OCI-LY7 (cell line): ENCODE measurements around the gene PYGB. TPM values are rescaled to one million over a fixed set of nuclear protein-coding genes. Genes with fewer than 3 reads are reported as not detected.
A peak's percentile ranks its signal among the peaks of the same experiment; 100 is the strongest.

Experiments used
- BruUV-seq: library from RNA; stranded (reverse); fragments of 400-500 nt; replicated peaks from 2 replicates; lab custom pipeline; 2021; lab: Mats Ljungman, UMichigan
- CTCF ChIA-PET: fragments of 300-600 bp; sonication (Branson Sonifier 250); formaldehyde crosslinking; loops from one replicate; lab custom pipeline; 2022; ENCODE audit warnings: antibody characterized with exemption; ENCODE audit not compliant: unreplicated experiment; lab: Charles Lee
- POLR2A ChIA-PET: fragments of 300-600 bp; sonication (Branson Sonifier 250); formaldehyde crosslinking; loops from one replicate; lab custom pipeline; 2022; ENCODE audit warnings: antibody characterized with exemption; lab: Charles Lee
- DNase-seq: peaks from one replicate; pipeline ENCODE4 v3.0.0-alpha.2; 2015; ENCODE audit warnings: low spot score
- H2AFZ ChIP-seq: fragments of 200-600 bp; sonication (generic), shearing (Covaris generic); 2 replicates; pipeline ENCODE4 v1.6.1; 2014; ENCODE audit warnings: mild to moderate bottlenecking, antibody characterized with exemption, low read length, moderate library complexity
- H3K27ac ChIP-seq: fragments of 200-600 bp; sonication (generic); 2 replicates; pipeline ENCODE4 v1.5.1; 2014; ENCODE audit warnings: mixed run types, low read depth, mild to moderate bottlenecking, moderate library complexity, low read length, inconsistent platforms; ENCODE audit not compliant: poor library complexity, severe bottlenecking
- H3K36me3 ChIP-seq: fragments of 200-600 bp; sonication (generic); 2 replicates; pipeline ENCODE4 v1.6.1; 2014; ENCODE audit warnings: mild to moderate bottlenecking, antibody characterized with exemption, low read length, moderate library complexity, mixed read lengths; ENCODE audit not compliant: insufficient read depth
- H3K4me1 ChIP-seq: fragments of 200-600 bp; sonication (generic); 2 replicates; pipeline ENCODE4 v1.5.1; 2014; ENCODE audit warnings: mild to moderate bottlenecking, low read length; ENCODE audit not compliant: insufficient read depth, poor library complexity, severe bottlenecking
- H3K4me2 ChIP-seq: fragments of 200-600 bp; sonication (generic); 2 replicates; pipeline ENCODE4 v1.6.1; 2014; ENCODE audit warnings: mild to moderate bottlenecking, low read length
- H3K4me3 ChIP-seq: fragments of 200-600 bp; sonication (generic); 2 replicates; pipeline ENCODE4 v1.5.1; 2014; ENCODE audit warnings: mild to moderate bottlenecking, low read depth, low read length; ENCODE audit not compliant: poor library complexity, severe bottlenecking
- H3K79me2 ChIP-seq: fragments of 200-600 bp; sonication (generic); 2 replicates; pipeline ENCODE4 v1.6.1; 2016; ENCODE audit warnings: low read depth, mild to moderate bottlenecking, low read length, moderate library complexity, mixed read lengths; ENCODE audit not compliant: insufficient read depth
- H3K9me2 ChIP-seq: fragments of 200-600 bp; sonication (generic); 2 replicates; pipeline ENCODE4 v1.6.1; 2016; ENCODE audit warnings: mild to moderate bottlenecking, low read length, mixed read lengths; ENCODE audit not compliant: insufficient read depth
- H3K9me3 ChIP-seq: fragments of 200-600 bp; sonication (generic); 2 replicates; pipeline ENCODE4 v1.6.1; 2014; ENCODE audit warnings: mild to moderate bottlenecking, mixed run types, low read length, mixed read lengths
- H4K20me1 ChIP-seq: fragments of 200-600 bp; sonication (generic); 2 replicates; pipeline ENCODE4 v1.6.1; 2014; ENCODE audit warnings: mild to moderate bottlenecking, antibody characterized with exemption, low read length, moderate library complexity, mixed read lengths; ENCODE audit not compliant: insufficient read depth
- EZH2phosphoT487 ChIP-seq: fragments of 200-600 bp; sonication (generic); IDR thresholded peaks from 2 replicates; pipeline ENCODE4 v1.6.1; 2018; ENCODE audit warnings: low read depth, borderline replicate concordance, mild to moderate bottlenecking, mixed run types, antibody characterized with exemption, low read length, moderate library complexity, mixed read lengths
- intact Hi-C: fragments of 100-400 bp; cut with micrococcal nuclease; formaldehyde crosslinking; loops from one replicate; pipeline ENCODE4 v1.10.0; 2022; ENCODE audit not compliant: unreplicated experiment
- total RNA-seq, 2 experiments: library from RNA; depleted of rRNA in 1 of 2; stranded (reverse); fragments of >200 nt in 1 of 2; shearing (Covaris generic) in 1 of 2; gene quantifications; 2 replicates each; pipeline ENCODE4 v1.2.3, GENCODE V29; 2014 to 2022
- TF ChIP-seq, protein P1 (sequence below): fragments of 200-600 bp; sonication (generic); conservative IDR thresholded peaks from 2 replicates; pipeline ENCODE4 v1.5.1; 2014; ENCODE audit warnings: mild to moderate bottlenecking, antibody characterized with exemption, low read length, moderate library complexity, mixed read lengths

The PYGB gene
- total RNA-seq, 2 experiments from 2014 or later, result 4.9 to 7.0 TPM

DNA sequence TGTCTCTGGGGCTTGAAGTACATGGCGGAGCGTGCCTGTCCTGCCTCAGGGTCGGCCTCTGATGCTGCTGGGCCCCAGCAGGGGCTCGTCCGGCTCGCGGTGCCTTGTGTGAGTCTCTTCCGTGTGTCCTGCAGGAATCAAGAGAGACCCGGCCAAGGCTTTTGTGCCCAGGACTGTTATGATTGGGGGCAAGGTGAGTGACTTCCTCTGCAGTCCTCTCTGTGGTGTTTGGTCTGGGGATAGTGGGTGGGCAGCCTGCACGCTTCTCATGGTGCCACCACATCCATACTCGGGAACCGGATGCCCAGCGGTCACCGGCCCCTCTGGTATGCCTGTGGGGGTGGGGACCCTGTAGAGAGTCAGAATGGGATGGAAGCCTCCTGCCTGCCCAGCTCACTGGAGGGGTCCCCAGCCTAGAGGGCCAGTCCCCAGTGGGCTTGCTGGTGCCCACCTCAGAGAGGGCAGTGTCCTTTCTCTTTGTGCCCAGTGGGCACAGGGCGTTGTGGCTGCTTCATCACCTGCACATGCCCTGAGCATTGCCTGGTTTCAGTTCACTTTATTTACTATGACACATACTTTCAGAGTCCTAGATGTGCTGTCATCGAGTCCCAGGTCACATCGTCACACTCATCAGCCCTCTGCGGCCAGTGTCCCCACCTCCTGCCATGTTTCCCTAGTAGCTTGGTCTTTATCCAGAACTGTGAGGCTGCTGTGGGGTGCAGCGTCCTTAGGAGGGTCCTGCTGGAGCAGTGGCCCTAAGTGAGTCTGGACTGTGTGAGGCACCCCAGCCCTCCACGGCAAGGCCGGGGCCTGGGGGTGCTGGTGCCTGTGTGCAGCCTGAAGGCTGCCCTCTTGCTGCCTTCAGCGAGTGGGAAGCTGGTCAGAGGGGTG is 40.7 kb downstream of the PYGB start:
- no peak for TF ChIP-seq EZH2phosphoT487
- TF ChIP-seq, protein P1, sequence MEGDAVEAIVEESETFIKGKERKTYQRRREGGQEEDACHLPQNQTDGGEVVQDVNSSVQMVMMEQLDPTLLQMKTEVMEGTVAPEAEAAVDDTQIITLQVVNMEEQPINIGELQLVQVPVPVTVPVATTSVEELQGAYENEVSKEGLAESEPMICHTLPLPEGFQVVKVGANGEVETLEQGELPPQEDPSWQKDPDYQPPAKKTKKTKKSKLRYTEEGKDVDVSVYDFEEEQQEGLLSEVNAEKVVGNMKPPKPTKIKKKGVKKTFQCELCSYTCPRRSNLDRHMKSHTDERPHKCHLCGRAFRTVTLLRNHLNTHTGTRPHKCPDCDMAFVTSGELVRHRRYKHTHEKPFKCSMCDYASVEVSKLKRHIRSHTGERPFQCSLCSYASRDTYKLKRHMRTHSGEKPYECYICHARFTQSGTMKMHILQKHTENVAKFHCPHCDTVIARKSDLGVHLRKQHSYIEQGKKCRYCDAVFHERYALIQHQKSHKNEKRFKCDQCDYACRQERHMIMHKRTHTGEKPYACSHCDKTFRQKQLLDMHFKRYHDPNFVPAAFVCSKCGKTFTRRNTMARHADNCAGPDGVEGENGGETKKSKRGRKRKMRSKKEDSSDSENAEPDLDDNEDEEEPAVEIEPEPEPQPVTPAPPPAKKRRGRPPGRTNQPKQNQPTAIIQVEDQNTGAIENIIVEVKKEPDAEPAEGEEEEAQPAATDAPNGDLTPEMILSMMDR, result no peak
- intact Hi-C loops, result no loop called here
- Histone ChIP-seq H3K9me2 (no peaks in the 10 kb centered on the region), H3K9me3 (no peaks in the 10 kb centered on the region), H4K20me1 (peaks cover 9% of the 10 kb centered on the region; the same call in 1 of the 2 replicates), H3K4me2 (no peak overlapping the region), H2AFZ (no peak overlapping the region), H3K4me3 (no peak overlapping the region), H3K79me2 (no peaks in the 10 kb centered on the region), H3K4me1 (peaks cover 3% of the 10 kb centered on the region), H3K36me3 (no peaks in the 10 kb centered on the region; the same call in 1 of the 2 replicates), H3K27ac (no peak overlapping the region)
- DNase-seq, result peak; percentile 40
- POLR2A ChIA-PET, result interaction anchor here (0.7 kb wide), 1 partner anchor 917 kb away, joined by 3 read pairs; no protein-coding TSS in a partner anchor
- BruUV-seq, result no TSS peak
- CTCF ChIA-PET, result no interaction called here

DNA sequence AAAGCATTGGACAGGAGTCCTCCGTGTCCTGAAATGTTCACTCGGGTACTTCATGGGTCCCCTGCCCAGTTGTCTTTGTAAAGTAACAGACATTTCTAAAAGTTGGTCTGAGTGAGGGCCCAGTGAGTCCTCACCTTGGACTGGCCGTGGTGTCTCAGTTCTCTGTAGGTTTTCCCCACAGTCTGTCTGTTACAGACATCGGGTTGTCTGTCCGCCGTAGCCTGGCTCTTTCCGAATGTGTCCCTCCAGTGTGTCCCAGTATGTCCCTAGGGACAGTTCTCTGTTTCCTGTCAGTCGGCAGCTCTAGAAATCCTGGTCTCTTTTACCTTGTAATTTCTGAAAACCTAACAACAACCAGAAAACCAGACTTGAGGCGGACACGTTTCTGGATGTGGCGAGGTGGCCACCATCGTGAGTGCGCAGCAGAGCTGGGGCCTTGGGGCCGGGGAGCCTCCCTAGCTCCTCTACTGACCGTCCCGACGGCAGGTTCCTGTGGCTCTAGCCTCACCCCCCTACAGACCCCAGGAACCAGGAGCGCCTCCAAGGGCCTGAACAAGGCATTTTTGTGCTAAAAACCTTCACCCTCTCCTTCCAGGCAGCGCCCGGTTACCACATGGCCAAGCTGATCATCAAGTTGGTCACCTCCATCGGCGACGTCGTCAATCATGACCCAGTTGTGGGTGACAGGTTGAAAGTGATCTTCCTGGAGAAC is 42.2 kb downstream of the PYGB start:
- TF ChIP-seq, protein P1, result no peak
- TF ChIP-seq EZH2phosphoT487, result no peak
- H4K20me1 ChIP-seq, result peaks cover 7% of the 10 kb centered on the region
- no peak for DNase-seq
- intact Hi-C loops, result loop anchor here (10.0 kb wide), 1 partner anchor 225 kb away; no protein-coding TSS in a partner anchor
- no peak overlapping the region for H3K4me3 ChIP-seq
- no peaks in the 10 kb centered on the region for H3K9me2 ChIP-seq
- no peak overlapping the region for H3K4me2 ChIP-seq
- POLR2A ChIA-PET, result no interaction called here
- H3K36me3 ChIP-seq, result no peaks in the 10 kb centered on the region; the same call in 1 of the 2 replicates
- BruUV-seq, result no TSS peak
- H3K9me3 ChIP-seq, result no peaks in the 10 kb centered on the region
- no peak overlapping the region for H3K27ac ChIP-seq
- CTCF ChIA-PET, result no interaction called here
- H3K79me2 ChIP-seq, result no peaks in the 10 kb centered on the region
- H3K4me1 ChIP-seq, result peaks cover 8% of the 10 kb centered on the region
- H2AFZ ChIP-seq, result no peak overlapping the region
